ENCODE data around the gene KAZALD1.

KAZALD1 gene

DNA sequence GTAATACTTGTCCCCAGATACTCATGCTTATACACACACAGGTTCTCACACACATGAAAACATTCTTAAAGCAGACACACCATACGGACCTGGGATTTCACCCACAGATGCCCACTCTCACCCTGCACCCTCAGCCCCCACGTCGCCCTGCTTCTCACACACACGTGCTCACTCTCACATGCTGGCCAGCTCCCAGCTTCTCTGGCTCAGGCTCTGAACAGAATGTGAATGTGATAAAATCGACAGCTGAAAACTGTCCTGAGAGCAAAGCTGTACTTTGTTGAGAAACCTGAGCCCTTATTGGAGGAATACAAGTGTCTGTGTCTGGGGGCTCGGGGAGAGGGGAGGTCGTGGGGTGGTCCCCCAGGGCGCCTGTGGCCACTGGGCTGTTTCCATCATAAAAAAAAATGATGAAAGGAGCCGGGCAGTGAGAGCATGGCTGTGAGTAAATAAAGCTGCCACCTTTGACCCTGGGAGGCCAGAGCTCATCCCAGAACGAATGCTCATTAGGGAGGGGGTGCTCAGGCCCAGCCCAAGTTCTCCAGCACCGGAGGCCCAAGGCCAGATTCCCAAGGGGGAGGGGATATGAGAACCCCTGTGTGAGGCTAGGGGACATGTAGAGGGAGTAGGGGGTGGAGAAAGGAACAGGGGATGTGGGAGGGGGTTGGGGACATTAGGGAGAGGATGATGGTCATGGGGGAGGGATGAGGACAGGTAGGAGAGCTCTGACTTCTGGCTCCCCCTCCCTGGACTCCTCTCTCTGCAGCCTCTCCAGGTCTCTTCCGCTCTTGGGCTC lies 51.2 kb downstream of the KAZALD1 start:
- H3K23ac ChIP-seq (ENCODE audit: low read length): no peak overlapping the region
- H3K4ac ChIP-seq (ENCODE audit: low read depth, low read length): no peak overlapping the region
- no peaks in the 10 kb centered on the region for H3K79me1 ChIP-seq (ENCODE audit: low read length)
- DNase-seq: no peak
- H3K4me2 ChIP-seq (ENCODE audit: low read length): no peak overlapping the region
- H3K4me1 ChIP-seq (ENCODE audit: control insufficient read depth, low read depth, low read length): no peaks in the 10 kb centered on the region
- no peak overlapping the region for H3K9ac ChIP-seq (ENCODE audit: low read length)
- no peak overlapping the region for H3K27ac ChIP-seq (ENCODE audit: low read depth, low read length)
- H3K18ac ChIP-seq (ENCODE audit: low read length): no peak overlapping the region
- no peak overlapping the region for H4K8ac ChIP-seq (ENCODE audit: low read depth, low read length)
- H2AK5ac ChIP-seq (ENCODE audit: low read length): no peak overlapping the region
- no peak overlapping the region for H4K5ac ChIP-seq (ENCODE audit: low read length)
- H3K4me3 ChIP-seq (ENCODE audit: low read length): no peak overlapping the region
- WGBS (ENCODE audit: extremely low coverage, insufficient coverage, low lambda C conversion rate): no CpG with 5 or more reads among the region's 12 CpGs
- H2BK120ac ChIP-seq (ENCODE audit: low read depth, low read length): no peak overlapping the region
- no peaks in the 10 kb centered on the region for H3K36me3 ChIP-seq (ENCODE audit: control insufficient read depth, insufficient read depth, low read length)
- no peak overlapping the region for H2BK5ac ChIP-seq (ENCODE audit: low read length)
- no peak overlapping the region for H3K56ac ChIP-seq (ENCODE audit: low read length)
- H3K79me2 ChIP-seq (ENCODE audit: control insufficient read depth, insufficient read depth, low read length): no peaks in the 10 kb centered on the region
- no peak overlapping the region for H2BK15ac ChIP-seq (replicated peaks; ENCODE audit: low read depth)
- no peaks in the 10 kb centered on the region for H3K27me3 ChIP-seq (ENCODE audit: insufficient read depth, low read length, poor library complexity)

DNA sequence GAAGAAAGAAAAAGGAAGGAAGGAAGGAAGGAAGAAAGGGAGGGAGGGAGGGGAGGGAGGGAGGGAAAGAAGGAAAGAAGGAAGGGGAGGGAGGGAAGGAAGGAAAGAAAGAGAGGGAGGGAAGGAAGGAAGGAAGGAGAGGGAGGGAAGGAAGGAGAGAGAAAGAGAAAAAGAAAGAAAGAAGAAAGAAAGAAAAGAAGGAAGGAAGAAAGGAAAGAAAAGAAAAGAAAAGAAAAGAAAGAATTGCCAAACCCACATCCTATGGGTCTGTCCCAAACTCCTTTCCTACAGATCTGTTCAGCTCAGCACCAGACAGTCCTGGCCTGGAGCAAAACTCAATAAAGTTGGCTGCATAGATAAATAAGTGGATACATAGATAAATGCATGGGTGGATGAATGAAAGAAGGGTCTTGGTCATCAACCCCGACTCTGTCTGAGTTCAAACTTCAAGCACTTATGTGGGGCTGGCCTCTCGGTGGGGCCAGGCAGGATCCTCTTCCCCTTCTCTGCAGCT lies 52.2 kb downstream of the KAZALD1 start:
- Histone ChIP-seq H3K18ac (ENCODE audit: low read length) (no peak overlapping the region), H2AK5ac (ENCODE audit: low read length) (no peak overlapping the region), H3K4me2 (ENCODE audit: low read length) (no peak overlapping the region), H3K27ac (ENCODE audit: low read depth, low read length) (no peak overlapping the region), H3K79me1 (ENCODE audit: low read length) (no peaks in the 10 kb centered on the region), H3K27me3 (ENCODE audit: insufficient read depth, low read length, poor library complexity) (no peaks in the 10 kb centered on the region), H3K56ac (ENCODE audit: low read length) (no peak overlapping the region), H3K4me3 (ENCODE audit: low read length) (no peak overlapping the region), H2BK15ac (replicated peaks; ENCODE audit: low read depth) (no peak overlapping the region), H2BK120ac (ENCODE audit: low read depth, low read length) (no peak overlapping the region), H3K79me2 (ENCODE audit: control insufficient read depth, insufficient read depth, low read length) (no peaks in the 10 kb centered on the region), H3K36me3 (ENCODE audit: control insufficient read depth, insufficient read depth, low read length) (no peaks in the 10 kb centered on the region), H3K23ac (ENCODE audit: low read length) (no peak overlapping the region), H4K8ac (ENCODE audit: low read depth, low read length) (no peak overlapping the region), H3K4me1 (ENCODE audit: control insufficient read depth, low read depth, low read length) (no peaks in the 10 kb centered on the region), H4K5ac (ENCODE audit: low read length) (no peak overlapping the region), H2BK5ac (ENCODE audit: low read length) (no peak overlapping the region), H3K9ac (ENCODE audit: low read length) (no peak overlapping the region), H3K4ac (ENCODE audit: low read depth, low read length) (no peak overlapping the region)
- no peak for DNase-seq
- no CpG with 5 or more reads among the region's 2 CpGs for WGBS (ENCODE audit: extremely low coverage, insufficient coverage, low lambda C conversion rate)

DNA sequence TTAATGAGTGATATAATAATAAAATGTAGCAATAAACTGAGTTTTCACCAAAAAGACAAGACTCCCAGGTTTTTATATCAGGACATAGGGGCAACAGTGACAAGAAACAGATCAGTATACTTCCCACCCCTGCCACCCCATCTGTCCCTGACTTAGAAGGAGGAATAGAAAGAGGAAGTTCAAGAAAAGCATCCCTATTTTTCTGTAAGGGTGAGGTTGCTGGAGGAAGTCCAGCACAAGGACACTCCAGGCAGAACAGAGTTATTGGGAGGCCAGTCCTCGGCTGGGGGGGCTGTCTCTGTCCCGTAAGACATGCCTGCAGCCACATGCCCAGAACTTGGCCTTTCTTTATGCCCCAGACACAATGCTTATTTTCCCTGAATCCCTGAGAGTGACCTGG lies 52.9 kb downstream of the KAZALD1 start:
- H3K79me2 ChIP-seq (ENCODE audit: control insufficient read depth, insufficient read depth, low read length): no peaks in the 10 kb centered on the region
- H2AK5ac ChIP-seq (ENCODE audit: low read length): no peak overlapping the region
- H2BK5ac ChIP-seq (ENCODE audit: low read length): no peak overlapping the region
- H3K9ac ChIP-seq (ENCODE audit: low read length): no peak overlapping the region
- H3K4ac ChIP-seq (ENCODE audit: low read depth, low read length): no peak overlapping the region
- H3K4me1 ChIP-seq (ENCODE audit: control insufficient read depth, low read depth, low read length): no peaks in the 10 kb centered on the region
- DNase-seq: no peak
- H3K18ac ChIP-seq (ENCODE audit: low read length): no peak overlapping the region
- no peak overlapping the region for H4K8ac ChIP-seq (ENCODE audit: low read depth, low read length)
- H3K27ac ChIP-seq (ENCODE audit: low read depth, low read length): no peak overlapping the region
- no peak overlapping the region for H3K4me2 ChIP-seq (ENCODE audit: low read length)
- no peak overlapping the region for H2BK15ac ChIP-seq (replicated peaks; ENCODE audit: low read depth)
- H3K79me1 ChIP-seq (ENCODE audit: low read length): no peaks in the 10 kb centered on the region
- no CpG with 5 or more reads among the region's 2 CpGs for WGBS (ENCODE audit: extremely low coverage, insufficient coverage, low lambda C conversion rate)
- H3K36me3 ChIP-seq (ENCODE audit: control insufficient read depth, insufficient read depth, low read length): no peaks in the 10 kb centered on the region
- H3K56ac ChIP-seq (ENCODE audit: low read length): no peak overlapping the region
- H2BK120ac ChIP-seq (ENCODE audit: low read depth, low read length): no peak overlapping the region
- H3K4me3 ChIP-seq (ENCODE audit: low read length): no peak overlapping the region
- no peak overlapping the region for H3K23ac ChIP-seq (ENCODE audit: low read length)
- H3K27me3 ChIP-seq (ENCODE audit: insufficient read depth, low read length, poor library complexity): peaks cover 6% of the 10 kb centered on the region
- H4K5ac ChIP-seq (ENCODE audit: low read length): no peak overlapping the region
